CD4-positive, CD25-positive, alpha-beta regulatory T cell (primary cell): ENCODE measurements around the gene HIVEP3. TPM values are rescaled to one million over a fixed set of nuclear protein-coding genes. Genes with fewer than 3 reads are reported as not detected.
A peak's percentile ranks its signal among the peaks of the same experiment; 100 is the strongest.

ENCODE experiments used
- ATAC-seq, 2 donors: fragments of 150-1000 bp; cut with Tn5 transposase; one replicate each; pipeline ENCODE4 v1.10.0; 2021; ENCODE audit warnings: low read depth in 2 of 2, moderate number of reproducible peaks in 2 of 2, moderate library complexity in 1 of 2
- DNase-seq, 3 donors: peaks; one replicate each; pipeline versions ENCODE4 v3.0.0 to v3.0.0-alpha.2; 2012 to 2022; ENCODE audit warnings: mixed read lengths in 1 of 3
- H3K27ac ChIP-seq: one replicate; pipeline ENCODE4 v1.7.0; 2013; ENCODE audit warnings: mild to moderate bottlenecking, low read length; ENCODE audit not compliant: insufficient read depth, poor library complexity, severe bottlenecking
- H3K27me3 ChIP-seq: one replicate; pipeline ENCODE4 v1.7.0; 2013; ENCODE audit warnings: low read length; ENCODE audit not compliant: control insufficient read depth, insufficient read depth
- H3K36me3 ChIP-seq: one replicate; pipeline ENCODE4 v1.7.0; 2013; ENCODE audit warnings: mild to moderate bottlenecking, low read length, moderate library complexity; ENCODE audit not compliant: control insufficient read depth, insufficient read depth
- H3K4me1 ChIP-seq: 2 replicates; pipeline ENCODE4 v1.7.0; 2013; ENCODE audit warnings: mild to moderate bottlenecking, low read length; ENCODE audit not compliant: insufficient read depth, control insufficient read depth, poor library complexity, severe bottlenecking
- H3K4me3 ChIP-seq: one replicate; pipeline ENCODE4 v1.7.0; 2013; ENCODE audit warnings: low read depth, mild to moderate bottlenecking, low read length, moderate library complexity
- H3K9me3 ChIP-seq, 2 experiments: 1 replicate in 1 of 2; 2 replicates in 1 of 2; pipeline ENCODE4 v1.7.0; 2013; ENCODE audit warnings: low read length in 2 of 2, mild to moderate bottlenecking in 1 of 2, moderate library complexity in 1 of 2; ENCODE audit not compliant: control insufficient read depth in 2 of 2
- H3K27ac Mint-ChIP-seq, 3 donors: one replicate each; pipeline ENCODE4 v1.8.0; 2020 to 2022; ENCODE audit warnings: mild to moderate bottlenecking in 3 of 3, mixed read lengths in 3 of 3, moderate library complexity in 2 of 3
- H3K27me3 Mint-ChIP-seq: one replicate; pipeline ENCODE4 v1.8.0; 2022; ENCODE audit warnings: mild to moderate bottlenecking, mixed read lengths
- H3K36me3 Mint-ChIP-seq: one replicate; pipeline ENCODE4 v1.8.0; 2020; ENCODE audit warnings: mixed read lengths
- H3K4me1 Mint-ChIP-seq, 4 donors: one replicate each; pipeline ENCODE4 v1.8.0; 2020 to 2022; ENCODE audit warnings: mixed read lengths in 4 of 4, mild to moderate bottlenecking in 1 of 4
- H3K4me3 Mint-ChIP-seq, 4 donors: one replicate each; pipeline ENCODE4 v1.8.0; 2020 to 2022; ENCODE audit warnings: mild to moderate bottlenecking in 4 of 4, mixed read lengths in 4 of 4, moderate library complexity in 3 of 4
- H3K9me3 Mint-ChIP-seq, 7 donors: one replicate each; pipeline ENCODE4 v1.8.0; 2020 to 2022; ENCODE audit warnings: mixed read lengths in 7 of 7, mild to moderate bottlenecking in 3 of 7, moderate library complexity in 2 of 7
- polyA plus RNA-seq, 4 donors: library from polyadenylated mRNA; unstranded; fragments of 300-500 nt; fragmentation: Illumina TruSeq; gene quantifications; one replicate each; pipeline ENCODE4 v1.2.3, GENCODE V29; 2021
- total RNA-seq: library from RNA; stranded (reverse); gene quantifications from one replicate; pipeline ENCODE4 v1.2.3, GENCODE V29; 2022

Gene HIVEP3
- total and polyA plus RNA-seq, 5 donors from 2014 or later, result 3.9 to 17.2 (median 7.5) TPM

DNA sequence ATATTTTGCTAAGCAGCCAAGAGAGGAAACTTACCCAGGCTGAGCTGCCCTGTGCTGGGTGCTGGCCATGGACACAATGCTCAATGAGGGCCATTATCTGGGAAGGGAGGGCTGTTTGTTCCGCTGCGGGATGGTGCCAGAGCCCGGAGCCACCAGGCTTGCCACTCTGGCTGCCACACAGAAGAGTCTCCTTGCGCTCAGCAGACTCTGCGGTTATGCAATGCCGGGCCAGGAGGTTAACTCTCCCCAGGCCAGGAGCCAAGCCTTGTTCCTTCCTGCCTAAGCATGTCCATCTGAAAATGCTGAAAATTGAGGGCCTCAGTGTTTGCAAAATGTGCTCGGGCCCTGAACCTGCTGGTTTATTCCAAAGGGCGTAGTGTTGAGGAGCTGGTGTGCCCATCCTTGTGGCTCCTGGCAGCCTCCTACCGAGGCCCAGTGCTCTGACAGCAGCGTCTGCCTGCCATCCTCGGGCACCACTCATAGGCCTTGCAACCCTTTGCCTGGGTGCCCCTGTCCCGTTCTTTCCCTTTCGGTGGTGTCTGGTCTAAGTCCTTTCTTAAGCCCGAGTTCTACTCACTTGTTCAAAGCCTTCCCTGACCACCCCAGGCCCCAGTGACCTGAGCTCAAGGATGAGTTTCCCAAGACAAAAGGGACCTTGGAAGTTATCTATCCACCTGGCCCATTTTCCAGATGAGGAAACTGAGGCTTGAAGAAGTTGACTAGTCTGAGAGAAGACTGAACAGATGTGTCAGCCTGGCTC lies 300.5 kb downstream of the HIVEP3 start:
- Histone ChIP-seq H3K27me3 (no peaks in the 10 kb centered on the region), H3K4me3 (no peak overlapping the region), H3K36me3 (no peaks in the 10 kb centered on the region), H3K27ac (no peak overlapping the region), H3K4me1 (peaks cover 6% of the 10 kb centered on the region), H3K9me3 (no peaks in the 10 kb centered on the region)
- Mint-ChIP-seq H3K36me3 (peaks cover 11% of the 10 kb centered on the region), H3K27ac (peak overlapping the region in 1 of 3 donors; percentile 80), H3K4me1 (peaks cover 8 to 23% (median 13%) of the 10 kb centered on the region in 4 donors), H3K4me3 (no peak overlapping the region), H3K27me3 (no peaks in the 10 kb centered on the region), H3K9me3 (peaks cover 0 to 2% (median 0%) of the 10 kb centered on the region in 7 donors)
- no peak for DNase-seq
- ATAC-seq, result no peak

- H3K4me1 ChIP-seq, result no peaks in the 10 kb centered on the region
- no peaks in the 10 kb centered on the region for H3K36me3 ChIP-seq
- ATAC-seq (no peak), DNase-seq (no peak)
- peaks cover 11% of the 10 kb centered on the region for H3K36me3 Mint-ChIP-seq
- H3K9me3 Mint-ChIP-seq, result peaks cover 0 to 2% (median 0%) of the 10 kb centered on the region in 7 donors
- H3K27me3 ChIP-seq, result no peaks in the 10 kb centered on the region
- H3K27me3 Mint-ChIP-seq, result no peaks in the 10 kb centered on the region
- H3K4me3 Mint-ChIP-seq, result no peak overlapping the region
- no peak overlapping the region for H3K27ac Mint-ChIP-seq
- no peak overlapping the region for H3K4me3 ChIP-seq
- H3K9me3 ChIP-seq, result no peaks in the 10 kb centered on the region
- no peak overlapping the region for H3K27ac ChIP-seq
- H3K4me1 Mint-ChIP-seq, result peaks cover 0 to 14% (median 6%) of the 10 kb centered on the region in 4 donors
These were observed 301.4 kb downstream of the HIVEP3 start for GRCh38 chr1:41617336-41617735.

GRCh38 chr1:41616563-41616962 lies 302.2 kb downstream of the HIVEP3 start:
- peaks cover 0 to 2% (median 0%) of the 10 kb centered on the region in 7 donors for H3K9me3 Mint-ChIP-seq
- DNase-seq (no peak), ATAC-seq (no peak)

DNA sequence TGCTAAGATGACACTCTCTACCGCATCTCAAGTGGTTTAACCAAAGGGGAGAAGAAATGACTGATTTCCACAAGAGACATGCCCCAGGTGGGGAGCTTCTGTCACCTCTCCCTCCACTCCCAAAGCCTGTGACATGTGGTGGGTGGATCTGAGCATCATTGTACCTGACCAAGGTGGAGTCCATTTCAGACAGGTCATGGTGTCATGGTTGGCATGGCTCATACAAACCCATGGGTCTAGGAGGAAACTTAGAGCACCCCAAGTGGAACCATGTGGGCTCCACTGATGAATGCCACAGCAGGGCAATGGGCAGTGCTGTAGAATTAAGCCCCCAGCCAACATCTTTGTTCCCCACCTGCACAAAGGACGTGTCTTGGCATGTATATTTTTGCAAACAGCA lies 302.7 kb downstream of the HIVEP3 start:
- H3K9me3 Mint-ChIP-seq, result peaks cover 0 to 2% (median 0%) of the 10 kb centered on the region in 7 donors
- no peaks in the 10 kb centered on the region for H3K27me3 ChIP-seq
- ATAC-seq (no peak), DNase-seq (no peak)
- no peak overlapping the region for H3K4me3 Mint-ChIP-seq
- H3K27ac Mint-ChIP-seq, result no peak overlapping the region
- peaks cover 7% of the 10 kb centered on the region for H3K36me3 Mint-ChIP-seq
- no peaks in the 10 kb centered on the region for H3K36me3 ChIP-seq
- H3K9me3 ChIP-seq, result no peaks in the 10 kb centered on the region
- H3K4me1 Mint-ChIP-seq, result peaks cover 0 to 10% (median 4%) of the 10 kb centered on the region in 4 donors
- H3K27me3 Mint-ChIP-seq, result no peaks in the 10 kb centered on the region
- H3K4me3 ChIP-seq, result no peak overlapping the region
- no peak overlapping the region for H3K27ac ChIP-seq
- no peaks in the 10 kb centered on the region for H3K4me1 ChIP-seq

More at GRCh38 chr1:41616563-41616962, 302.2 kb downstream of the HIVEP3 start:
- Histone ChIP-seq H3K9me3 (no peaks in the 10 kb centered on the region), H3K36me3 (no peaks in the 10 kb centered on the region), H3K27ac (no peak overlapping the region), H3K4me1 (no peaks in the 10 kb centered on the region), H3K27me3 (no peaks in the 10 kb centered on the region), H3K4me3 (no peak overlapping the region)
- no peaks in the 10 kb centered on the region for H3K27me3 Mint-ChIP-seq
- H3K4me3 Mint-ChIP-seq, result no peak overlapping the region
- H3K27ac Mint-ChIP-seq, result no peak overlapping the region
- H3K4me1 Mint-ChIP-seq, result peaks cover 0 to 11% (median 5%) of the 10 kb centered on the region in 4 donors
- peaks cover 8% of the 10 kb centered on the region for H3K36me3 Mint-ChIP-seq

DNA sequence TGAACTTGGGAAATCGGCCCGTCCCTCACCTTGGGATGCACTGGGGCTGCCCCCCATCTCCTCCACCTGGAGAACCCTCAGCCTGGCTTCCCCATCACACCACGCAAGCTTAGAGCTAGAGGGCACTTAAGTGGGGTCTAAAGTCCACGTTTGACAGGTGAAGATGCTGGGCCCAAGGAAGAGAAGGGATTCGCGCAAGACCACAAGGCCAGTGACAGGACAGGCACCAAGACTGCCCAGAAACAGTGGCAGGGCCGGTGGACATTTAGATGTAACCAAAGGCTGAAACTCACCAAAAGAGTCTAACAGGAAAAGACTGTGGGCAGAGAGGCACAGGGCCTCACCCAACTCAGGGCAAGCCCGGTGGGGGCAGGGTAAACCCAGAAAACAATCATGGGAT lies 303.4 kb downstream of the HIVEP3 start:
- Histone ChIP-seq H3K4me1 (no peaks in the 10 kb centered on the region), H3K4me3 (no peak overlapping the region), H3K36me3 (no peaks in the 10 kb centered on the region), H3K27ac (no peak overlapping the region), H3K27me3 (no peaks in the 10 kb centered on the region), H3K9me3 (no peaks in the 10 kb centered on the region)
- no peak for ATAC-seq
- peak overlapping the region in 1 of 3 donors; percentile 54 for H3K27ac Mint-ChIP-seq
- H3K4me1 Mint-ChIP-seq, result peaks cover 0 to 10% (median 4%) of the 10 kb centered on the region in 4 donors
- H3K4me3 Mint-ChIP-seq, result no peak overlapping the region
- no peak for DNase-seq
- H3K9me3 Mint-ChIP-seq, result peaks cover 0 to 2% (median 0%) of the 10 kb centered on the region in 7 donors
- no peaks in the 10 kb centered on the region for H3K27me3 Mint-ChIP-seq
- peaks cover 7% of the 10 kb centered on the region for H3K36me3 Mint-ChIP-seq

DNA sequence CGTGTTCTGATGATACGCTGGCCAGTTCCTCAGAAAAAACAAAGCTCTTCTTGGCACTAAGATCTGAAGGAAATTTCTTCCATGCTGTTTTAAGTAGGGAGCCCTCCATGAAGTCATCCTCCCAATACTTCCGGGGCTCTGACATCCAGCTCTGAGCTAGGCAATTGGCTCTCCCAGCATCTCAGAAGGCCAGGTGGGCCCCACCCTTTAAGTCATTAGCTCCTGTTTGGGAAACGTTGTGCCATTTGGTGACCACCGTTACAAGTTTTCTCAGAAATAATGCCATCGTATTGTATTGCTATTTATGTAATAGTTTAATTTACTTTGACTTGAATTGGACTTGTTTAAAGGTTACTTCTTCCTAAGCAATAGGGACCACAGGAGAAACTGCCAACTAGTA lies 303.9 kb downstream of the HIVEP3 start:
- H3K4me3 ChIP-seq, result no peak overlapping the region
- H3K9me3 Mint-ChIP-seq, result peaks cover 0 to 2% (median 0%) of the 10 kb centered on the region in 7 donors
- peaks cover 11% of the 10 kb centered on the region for H3K36me3 Mint-ChIP-seq
- H3K4me3 Mint-ChIP-seq, result no peak overlapping the region
- H3K4me1 ChIP-seq, result no peaks in the 10 kb centered on the region
- peaks cover 0 to 10% (median 4%) of the 10 kb centered on the region in 4 donors for H3K4me1 Mint-ChIP-seq
- no peaks in the 10 kb centered on the region for H3K9me3 ChIP-seq
- no peaks in the 10 kb centered on the region for H3K36me3 ChIP-seq
- ATAC-seq (no peak), DNase-seq (no peak)
- no peaks in the 10 kb centered on the region for H3K27me3 ChIP-seq
- peak overlapping the region in 1 of 3 donors; percentile 54 for H3K27ac Mint-ChIP-seq
- H3K27me3 Mint-ChIP-seq, result no peaks in the 10 kb centered on the region
- H3K27ac ChIP-seq, result no peak overlapping the region

- H3K27ac Mint-ChIP-seq, result no peak overlapping the region
- Histone ChIP-seq H3K4me3 (no peak overlapping the region), H3K9me3 (no peaks in the 10 kb centered on the region), H3K27ac (no peak overlapping the region), H3K4me1 (no peaks in the 10 kb centered on the region), H3K36me3 (no peaks in the 10 kb centered on the region), H3K27me3 (no peaks in the 10 kb centered on the region)
- peaks cover 11% of the 10 kb centered on the region for H3K36me3 Mint-ChIP-seq
- H3K27me3 Mint-ChIP-seq, result no peaks in the 10 kb centered on the region
- no peak for DNase-seq
- no peak for ATAC-seq
- H3K4me1 Mint-ChIP-seq, result peaks cover 0 to 10% (median 4%) of the 10 kb centered on the region in 4 donors
- no peak overlapping the region for H3K4me3 Mint-ChIP-seq
- peaks cover 0 to 2% (median 0%) of the 10 kb centered on the region in 7 donors for H3K9me3 Mint-ChIP-seq
These were observed 304.8 kb downstream of the HIVEP3 start for GRCh38 chr1:41613689-41614574.
